GM18511 (cell line): ENCODE data around the gene VSTM2A.

ENCODE experiments used
- ATAC-seq: cut with Tn5 transposase; IDR thresholded peaks from one replicate; pipeline ENCODE4 v1.9.1; 2021; ENCODE audit warnings: mild to moderate bottlenecking, moderate library complexity; ENCODE audit not compliant: unreplicated experiment

VSTM2A gene

DNA sequence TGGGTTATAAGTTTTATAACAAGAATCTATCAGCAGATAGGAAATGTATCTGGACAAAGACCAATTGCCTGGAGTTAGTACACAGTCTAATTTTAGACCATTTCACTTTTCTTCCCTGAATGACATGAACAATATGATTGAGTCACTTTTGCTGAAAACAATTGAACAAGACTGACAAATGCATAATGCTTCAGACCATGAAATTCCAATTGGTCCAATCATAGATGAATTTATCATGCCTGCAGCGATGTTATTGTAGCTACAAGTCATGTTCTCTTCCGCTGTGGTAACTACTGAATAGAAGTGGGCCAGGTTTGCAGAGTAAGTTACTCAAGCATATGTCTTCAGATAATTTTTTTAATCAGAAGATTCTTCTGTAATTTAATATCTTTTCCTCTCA, 73.4 kb downstream of the VSTM2A start:
- no peak for ATAC-seq
